Transverse colon (tissue), 4 donors: ENCODE results near the gene LILRB3. TPM values are rescaled to one million over a fixed set of nuclear protein-coding genes. Genes with fewer than 3 reads are reported as not detected.

Experiments used
- DNase-seq: peaks from one replicate; pipeline ENCODE4 v3.0.0-alpha.2; 2019
- H3K27ac ChIP-seq, 4 donors: fragments of 200-600 bp; sonication (generic); 2 replicates each; pipeline ENCODE4 v1.5.1; 2016 to 2018; ENCODE audit warnings: inconsistent platforms in 4 of 4
- H3K27me3 ChIP-seq: fragments of 200-600 bp; sonication (generic); 2 replicates; pipeline ENCODE4 v1.5.1; 2017; ENCODE audit warnings: inconsistent platforms
- H3K36me3 ChIP-seq, 4 donors: fragments of 200-600 bp; sonication (generic); 2 replicates each; pipeline ENCODE4 v1.5.1; 2017 to 2019; ENCODE audit warnings: inconsistent platforms in 4 of 4
- H3K4me1 ChIP-seq, 4 donors: fragments of 200-600 bp; sonication (generic); 2 replicates each; pipeline ENCODE4 v1.5.1; 2017 to 2020; ENCODE audit warnings: inconsistent platforms in 4 of 4
- H3K4me3 ChIP-seq, 4 donors: fragments of 200-600 bp; sonication (generic); 1 replicate in 1 of 4; 2 replicates in 3 of 4; pipeline versions ENCODE4 v1.5.1 to v1.6.1; 2017 to 2019; ENCODE audit warnings: inconsistent platforms in 4 of 4
- H3K9me3 ChIP-seq, 2 donors: fragments of 200-600 bp; sonication (generic); 2 replicates each; pipeline ENCODE4 v1.5.1; 2017 to 2019; ENCODE audit warnings: inconsistent platforms in 2 of 2
- CTCF ChIP-seq, 5 experiments: fragments of 200-600 bp in 3 of 5; fragments of 450-650 bp in 2 of 5; sonication (generic) in 3 of 5; IDR thresholded peaks; 1 replicate in 2 of 5; 2 replicates in 3 of 5; pipeline ENCODE4 v1.5.1; 2016 to 2017; ENCODE audit warnings: antibody characterized with exemption in 5 of 5, inconsistent platforms in 3 of 5, mild to moderate bottlenecking in 2 of 5, moderate library complexity in 1 of 5
- EP300 ChIP-seq: sonication (generic); formaldehyde crosslinking; IDR thresholded peaks from one replicate; pipeline ENCODE4 v1.6.1; 2017; ENCODE audit warnings: antibody characterized with exemption, low read depth
- POLR2A ChIP-seq: fragments of 450-650 bp; IDR thresholded peaks from one replicate; pipeline ENCODE4 v1.6.1; 2016; ENCODE audit warnings: antibody characterized with exemption, mild to moderate bottlenecking, moderate library complexity
- POLR2AphosphoS5 ChIP-seq, 3 donors: sonication (generic); formaldehyde crosslinking; IDR thresholded peaks; one replicate each; pipeline ENCODE4 v1.6.1; 2016; ENCODE audit warnings: antibody characterized with exemption in 3 of 3
- WGBS, 2 donors: methylation state at CpG; one replicate each; pipeline ENCODE4 v1.1.5; 2018; ENCODE audit warnings: low coverage in 1 of 2; 5-methylcytosine and 5-hydroxymethylcytosine counted together
- in situ Hi-C, 4 donors: fragments of 200-750 bp; cut with MboI; loops; one replicate each; pipeline versions ENCODE4 v1.15.0 to v1.15.1; 2017; ENCODE audit warnings: low sequenced_read_pairs in 3 of 4, low pct_ligation_motif_present in 1 of 4, low pct_unique_long_range_greater_than_20kb in 1 of 4
- intact Hi-C: fragments of 100-400 bp; cut with DNase I; formaldehyde crosslinking; loops from one replicate; pipeline ENCODE4 v1.15.1; 2023; ENCODE audit warnings: low total_unique reads
- total RNA-seq, 4 donors: library from RNA; depleted of rRNA; stranded (reverse); fragments of >200 nt; gene quantifications; one replicate each; pipeline ENCODE4 v1.1.0, GENCODE V29; 2016

The LILRB3 gene
- total RNA-seq, 4 donors from 2014 or later: 2.2 to 7.6 (median 4.6) TPM

- H3K27ac ChIP-seq: peak within 1 kb of the TSS; percentile 92 to 99 (median 95)
- in situ Hi-C loops: no loop called here
- no peaks in the 10 kb centered on the region for H3K9me3 ChIP-seq
- H3K4me3 ChIP-seq: peak within 1 kb of the TSS; percentile 56 to 97 (median 78)
- H3K27me3 ChIP-seq: no peaks in the 10 kb centered on the region
- H3K4me1 ChIP-seq: peaks cover 16 to 41% (median 29%) of the 10 kb centered on the region in 4 donors
- DNase-seq: peak; percentile 90
- TF ChIP-seq POLR2A (peak; percentile 70), CTCF (IDR thresholded peaks at IDR 0.05) (no peak), POLR2AphosphoS5 (IDR thresholded peaks at IDR 0.05) (peak; percentile 75 to 89 (median 85)), EP300 (no peak)
- H3K36me3 ChIP-seq: peaks cover 0 to 15% (median 2%) of the 10 kb centered on the region in 4 donors
- WGBS, 2 donors: 0% methylated on average over 50 of the region's 77 CpGs; no CpG with 5 or more reads in 1 of the 2 donors
- intact Hi-C loops: no loop called here
These were observed 31.6 kb downstream of the LILRB3 start, which contains the start of gene TSEN34 for GRCh38 chr19:54191011-54191810. TSEN34 (plus strand) TSS chr19:54191308; CDS start chr19:54191365, 57 bp downstream.

GRCh38 chr19:54190503-54191010 lies 32.2 kb downstream of the LILRB3 start:
- no peaks in the 10 kb centered on the region for H3K27me3 ChIP-seq
- WGBS, 2 donors: 0% methylated on average over 38 of the region's 56 CpGs; no CpG with 5 or more reads in 1 of the 2 donors

GRCh38 chr19:54189735-54190502 lies 32.9 kb downstream of the LILRB3 start:
- Histone ChIP-seq H3K27ac (peak overlapping the region; percentile 92 to 99 (median 95)), H3K4me3 (peak overlapping the region; percentile 56 to 97 (median 80)), H3K36me3 (peaks cover 0 to 15% (median 2%) of the 10 kb centered on the region in 4 donors), H3K27me3 (no peaks in the 10 kb centered on the region), H3K9me3 (no peaks in the 10 kb centered on the region), H3K4me1 (peaks cover 16 to 41% (median 29%) of the 10 kb centered on the region in 4 donors)
- 0 to 1% methylated on average over 6 to 65 of the region's 65 CpGs for WGBS, 2 donors
- in situ Hi-C loops (no loop called here), intact Hi-C loops (no loop called here)
- peak; percentile 100 for DNase-seq
- TF ChIP-seq POLR2AphosphoS5 (IDR thresholded peaks at IDR 0.05) (peak; percentile 14 to 90 (median 74)), CTCF (IDR thresholded peaks at IDR 0.05) (no peak), POLR2A (peak; percentile 82), EP300 (no peak)

More at GRCh38 chr19:54190503-54191010, 32.2 kb downstream of the LILRB3 start:
- peaks cover 16 to 41% (median 29%) of the 10 kb centered on the region in 4 donors for H3K4me1 ChIP-seq
- peak; percentile 100 for DNase-seq
- TF ChIP-seq POLR2A: no peak
- no peak for TF ChIP-seq CTCF (IDR thresholded peaks at IDR 0.05)
- TF ChIP-seq POLR2AphosphoS5 (IDR thresholded peaks at IDR 0.05): no peak
- TF ChIP-seq EP300: no peak
- H3K36me3 ChIP-seq: peaks cover 0 to 15% (median 2%) of the 10 kb centered on the region in 4 donors
- peak overlapping the region; percentile 92 to 99 (median 95) for H3K27ac ChIP-seq
- in situ Hi-C loops (no loop called here), intact Hi-C loops (no loop called here)
- H3K4me3 ChIP-seq: peak overlapping the region; percentile 56 to 97 (median 78)
- no peaks in the 10 kb centered on the region for H3K9me3 ChIP-seq
